HepG2 (cell line): ENCODE measurements around the gene CDK5RAP2. TPM values are rescaled to one million over a fixed set of nuclear protein-coding genes. Genes with fewer than 3 reads are reported as not detected.

Source experiments
- HOXA3 ChIP-seq: sonication (generic); formaldehyde crosslinking; IDR thresholded peaks from 2 replicates; pipeline ENCODE4 v1.5.0; 2020; ENCODE audit warnings: missing genetic modification reagents
- KLF15 ChIP-seq: sonication (generic); formaldehyde crosslinking; IDR thresholded peaks from 2 replicates; pipeline ENCODE4 v1.8.1; 2023; ENCODE audit warnings: borderline replicate concordance, mild to moderate bottlenecking, inconsistent platforms, missing genetic modification reagents, mixed read lengths
- MTF2 ChIP-seq: sonication (generic); formaldehyde crosslinking; IDR thresholded peaks from 2 replicates; pipeline ENCODE4 v1.5.0; 2020; ENCODE audit warnings: missing genetic modification reagents, borderline replicate concordance
- NFRKB ChIP-seq: fragments of 450-650 bp; IDR thresholded peaks from 2 replicates; pipeline ENCODE4 v1.6.1; 2017
- SP5 ChIP-seq: IDR thresholded peaks from 2 replicates; pipeline ENCODE4 v1.6.1; 2016; ENCODE audit warnings: low read depth, borderline replicate concordance
- TP53 ChIP-seq: sonication (generic); formaldehyde crosslinking; conservative IDR thresholded peaks from 2 replicates; pipeline ENCODE4 v1.4.0; 2020; ENCODE audit warnings: missing genetic modification reagents
- ZNF644 ChIP-seq: IDR thresholded peaks from 2 replicates; pipeline ENCODE4 v1.6.1; 2016; ENCODE audit warnings: low read depth
- ZNF780A ChIP-seq: sonication (generic); formaldehyde crosslinking; IDR thresholded peaks from 2 replicates; pipeline ENCODE4 v1.8.0; 2022; ENCODE audit warnings: mild to moderate bottlenecking, missing genetic modification reagents, moderate library complexity
- polyA plus RNA-seq, 8 experiments: library from polyadenylated mRNA; depleted of rRNA in 3 of 8; stranded (reverse) in 7 of 8; unstranded in 1 of 8; fragments of >200 nt; fragmentation: Illumina TruSeq in 4 of 8; extraction: Trizol in 4 of 8; gene quantifications; 2 replicates each; pipeline versions ENCODE4 v1.2.1 to v1.2.3, GENCODE V29; 2011 to 2016; ENCODE audit warnings: low read depth in 4 of 8, missing spikeins in 1 of 8, mixed read lengths in 1 of 8; ENCODE audit not compliant: insufficient read depth in 1 of 8
- total RNA-seq, 5 experiments: library from RNA; depleted of rRNA; stranded (reverse); fragments of >200 nt; fragmentation: Illumina TruSeq; extraction: Trizol; gene quantifications; 2 replicates each; pipeline ENCODE4 v1.2.3, GENCODE V29; 2016; ENCODE audit warnings: low read depth in 1 of 5
- TF ChIP-seq, protein P1 (sequence below): sonication (generic); formaldehyde crosslinking; IDR thresholded peaks from 2 replicates; pipeline ENCODE4 v1.8.1; 2023; ENCODE audit warnings: mild to moderate bottlenecking, moderate library complexity, missing genetic modification reagents
- TF ChIP-seq, protein P2 (sequence below): sonication (generic); formaldehyde crosslinking; IDR thresholded peaks from 2 replicates; pipeline ENCODE4 v1.8.0; 2022; ENCODE audit warnings: missing genetic modification reagents, mild to moderate bottlenecking, borderline replicate concordance
- TF ChIP-seq, protein P3 (sequence below): sonication (generic); formaldehyde crosslinking; IDR thresholded peaks from 2 replicates; pipeline ENCODE4 v1.4.0; 2020; ENCODE audit warnings: missing genetic modification reagents

The CDK5RAP2 gene
- total and polyA plus RNA-seq, 2 of the 13 experiments (the other 11 are each of a cell fraction or from before 2014, with no cell fraction given) = 31.8 to 42.2 TPM

DNA sequence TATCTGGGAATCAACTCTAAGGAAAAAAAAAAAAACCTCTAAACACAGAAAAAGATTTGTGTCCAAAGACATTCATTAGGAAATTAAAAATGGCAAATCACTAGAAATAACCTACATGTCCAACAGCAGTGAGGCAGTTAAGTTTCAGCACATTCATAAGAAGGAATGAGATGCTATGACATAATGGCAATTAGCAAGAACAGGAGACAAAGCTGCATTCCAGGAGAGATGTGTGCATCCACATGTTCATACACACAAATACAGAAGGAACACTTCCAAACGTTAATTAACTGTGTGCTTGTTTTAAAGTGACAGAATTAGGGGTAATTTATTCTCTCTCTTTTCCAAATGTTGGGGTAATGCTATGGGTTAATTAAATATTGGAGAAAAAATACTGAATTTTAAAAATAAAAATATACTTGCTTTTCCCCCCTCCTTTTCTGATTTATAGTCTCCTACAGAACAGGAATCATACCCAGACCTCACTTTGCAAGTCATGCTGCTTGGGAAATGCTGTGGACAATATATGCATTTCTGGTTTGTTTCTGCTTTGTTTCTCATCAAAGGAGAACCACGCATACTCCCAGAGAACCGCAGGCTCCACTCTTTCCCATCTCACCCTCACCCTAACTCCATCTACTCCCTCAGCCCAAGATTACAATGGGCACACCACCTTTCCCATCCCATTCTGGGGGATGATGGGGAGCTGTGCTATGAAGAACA, 114.1 kb downstream of the CDK5RAP2 start (continued):
- TF ChIP-seq, protein P1, sequence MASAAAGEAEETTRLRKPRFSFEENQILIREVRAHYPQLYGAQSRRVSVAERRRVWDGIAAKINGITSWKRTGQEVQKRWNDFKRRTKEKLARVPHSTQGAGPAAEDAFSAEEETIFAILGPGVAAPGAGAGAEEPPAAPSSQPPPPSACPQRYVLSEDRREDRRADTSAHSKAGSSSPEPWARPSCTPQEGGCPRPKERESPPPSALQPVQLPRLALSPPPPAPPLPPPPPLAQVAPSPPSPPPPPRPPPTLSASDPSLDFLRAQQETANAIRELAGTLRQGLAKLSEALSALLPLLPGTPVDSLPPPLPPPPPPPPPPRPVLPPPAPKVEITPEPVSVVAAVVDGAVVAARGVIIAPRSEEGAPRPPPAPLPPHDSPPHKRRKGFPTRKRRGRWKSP = no peak
- TF ChIP-seq HOXA3 (CRISPR knock-in tag) = no peak
- no peak for TF ChIP-seq ZNF644
- TF ChIP-seq KLF15 = no peak
- no peak for TF ChIP-seq ZNF780A (CRISPR knock-in tag)
- no peak for TF ChIP-seq NFRKB
- TF ChIP-seq, protein P2, sequence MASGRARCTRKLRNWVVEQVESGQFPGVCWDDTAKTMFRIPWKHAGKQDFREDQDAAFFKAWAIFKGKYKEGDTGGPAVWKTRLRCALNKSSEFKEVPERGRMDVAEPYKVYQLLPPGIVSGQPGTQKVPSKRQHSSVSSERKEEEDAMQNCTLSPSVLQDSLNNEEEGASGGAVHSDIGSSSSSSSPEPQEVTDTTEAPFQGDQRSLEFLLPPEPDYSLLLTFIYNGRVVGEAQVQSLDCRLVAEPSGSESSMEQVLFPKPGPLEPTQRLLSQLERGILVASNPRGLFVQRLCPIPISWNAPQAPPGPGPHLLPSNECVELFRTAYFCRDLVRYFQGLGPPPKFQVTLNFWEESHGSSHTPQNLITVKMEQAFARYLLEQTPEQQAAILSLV = no peak
- no peak for TF ChIP-seq MTF2 (CRISPR knock-in tag)
- TF ChIP-seq TP53 (CRISPR knock-in tag) = no peak
- no peak for TF ChIP-seq SP5 (CRISPR knock-in tag)
- TF ChIP-seq, protein P3, sequence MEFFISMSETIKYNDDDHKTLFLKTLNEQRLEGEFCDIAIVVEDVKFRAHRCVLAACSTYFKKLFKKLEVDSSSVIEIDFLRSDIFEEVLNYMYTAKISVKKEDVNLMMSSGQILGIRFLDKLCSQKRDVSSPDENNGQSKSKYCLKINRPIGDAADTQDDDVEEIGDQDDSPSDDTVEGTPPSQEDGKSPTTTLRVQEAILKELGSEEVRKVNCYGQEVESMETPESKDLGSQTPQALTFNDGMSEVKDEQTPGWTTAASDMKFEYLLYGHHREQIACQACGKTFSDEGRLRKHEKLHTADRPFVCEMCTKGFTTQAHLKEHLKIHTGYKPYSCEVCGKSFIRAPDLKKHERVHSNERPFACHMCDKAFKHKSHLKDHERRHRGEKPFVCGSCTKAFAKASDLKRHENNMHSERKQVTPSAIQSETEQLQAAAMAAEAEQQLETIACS (CRISPR knock-in tag) = no peak
